HEK293 (cell line): ENCODE results near the gene RSPH9.

Experiments
- IKZF3 ChIP-seq: fragments of 450-650 bp; IDR thresholded peaks from 2 replicates; pipeline ENCODE4 v1.5.0; 2018; ENCODE audit warnings: missing biosample characterization, mild to moderate bottlenecking, missing genetic modification characterization, moderate library complexity
- PATZ1 ChIP-seq: fragments of 450-650 bp; formaldehyde crosslinking; IDR thresholded peaks from 2 replicates; pipeline ENCODE4 v1.5.1; 2016; ENCODE audit warnings: missing biosample characterization, missing genetic modification characterization
- PRDM6 ChIP-seq: fragments of 450-650 bp; formaldehyde crosslinking; IDR thresholded peaks from 2 replicates; pipeline ENCODE4 v1.5.1; 2017; ENCODE audit warnings: missing biosample characterization, missing genetic modification characterization
- RBAK ChIP-seq: fragments of 450-650 bp; formaldehyde crosslinking; IDR thresholded peaks from 2 replicates; pipeline ENCODE4 v1.5.1; 2016; ENCODE audit warnings: missing biosample characterization, missing genetic modification characterization
- REPIN1 ChIP-seq: fragments of 450-650 bp; formaldehyde crosslinking; IDR thresholded peaks from 2 replicates; pipeline ENCODE4 v1.5.1; 2017; ENCODE audit warnings: missing biosample characterization, missing genetic modification characterization, low read depth
- REST ChIP-seq: fragments of 450-650 bp; formaldehyde crosslinking; IDR thresholded peaks from 2 replicates; pipeline ENCODE4 v1.5.1; 2016; ENCODE audit warnings: missing biosample characterization, missing genetic modification characterization
- SP3 ChIP-seq: fragments of 450-650 bp; formaldehyde crosslinking; IDR thresholded peaks from 2 replicates; pipeline ENCODE4 v1.5.1; 2016; ENCODE audit warnings: missing biosample characterization, missing genetic modification characterization
- ZBTB1 ChIP-seq: fragments of 450-650 bp; formaldehyde crosslinking; IDR thresholded peaks from 2 replicates; pipeline ENCODE4 v1.5.1; 2016; ENCODE audit warnings: missing biosample characterization, missing genetic modification characterization
- ZBTB10 ChIP-seq: fragments of 450-650 bp; formaldehyde crosslinking; IDR thresholded peaks from 2 replicates; pipeline ENCODE4 v1.5.1; 2016; ENCODE audit warnings: missing biosample characterization, missing genetic modification characterization
- ZBTB8A ChIP-seq: fragments of 450-650 bp; formaldehyde crosslinking; IDR thresholded peaks from 2 replicates; pipeline ENCODE4 v1.5.1; 2016; ENCODE audit warnings: missing biosample characterization, missing genetic modification characterization
- ZFP37 ChIP-seq: fragments of 450-650 bp; formaldehyde crosslinking; IDR thresholded peaks from 2 replicates; pipeline ENCODE4 v1.5.1; 2016; ENCODE audit warnings: missing biosample characterization, missing genetic modification characterization
- ZNF148 ChIP-seq: fragments of 450-650 bp; formaldehyde crosslinking; IDR thresholded peaks from 2 replicates; pipeline ENCODE4 v1.5.0; 2017; ENCODE audit warnings: missing biosample characterization, missing genetic modification characterization, borderline replicate concordance
- ZNF175 ChIP-seq: fragments of 450-650 bp; formaldehyde crosslinking; IDR thresholded peaks from 2 replicates; pipeline ENCODE4 v1.5.1; 2016; ENCODE audit warnings: missing biosample characterization, missing genetic modification characterization
- ZNF223 ChIP-seq: fragments of 450-650 bp; formaldehyde crosslinking; IDR thresholded peaks from 2 replicates; pipeline ENCODE4 v1.5.1; 2016; ENCODE audit warnings: missing biosample characterization, missing genetic modification characterization
- ZNF311 ChIP-seq: fragments of 450-650 bp; formaldehyde crosslinking; IDR thresholded peaks from 2 replicates; pipeline ENCODE4 v1.5.1; 2017; ENCODE audit warnings: missing biosample characterization, missing genetic modification characterization, borderline replicate concordance
- ZNF324 ChIP-seq: fragments of 450-650 bp; formaldehyde crosslinking; IDR thresholded peaks from 2 replicates; pipeline ENCODE4 v1.5.1; 2016; ENCODE audit warnings: missing biosample characterization, missing genetic modification characterization
- ZNF560 ChIP-seq: fragments of 450-650 bp; formaldehyde crosslinking; IDR thresholded peaks from 2 replicates; pipeline ENCODE4 v1.5.1; 2017; ENCODE audit warnings: missing biosample characterization, missing genetic modification characterization, borderline replicate concordance
- ZNF623 ChIP-seq: fragments of 450-650 bp; formaldehyde crosslinking; IDR thresholded peaks from 2 replicates; pipeline ENCODE4 v1.5.1; 2016; ENCODE audit warnings: missing biosample characterization, missing genetic modification characterization
- ZNF626 ChIP-seq: fragments of 450-650 bp; sonication (Bioruptor Pico); formaldehyde crosslinking; IDR thresholded peaks from 2 replicates; pipeline ENCODE4 v1.5.1; 2018; ENCODE audit warnings: missing biosample characterization, missing genetic modification characterization, inconsistent platforms
- ZNF654 ChIP-seq: fragments of 450-650 bp; formaldehyde crosslinking; IDR thresholded peaks from 2 replicates; pipeline ENCODE4 v1.5.1; 2016; ENCODE audit warnings: low read depth, missing biosample characterization, missing genetic modification characterization
- ZNF776 ChIP-seq: fragments of 450-650 bp; formaldehyde crosslinking; IDR thresholded peaks from 2 replicates; pipeline ENCODE4 v1.5.0; 2017; ENCODE audit warnings: missing biosample characterization, missing genetic modification characterization, borderline replicate concordance
- ZNF777 ChIP-seq: fragments of 450-650 bp; formaldehyde crosslinking; IDR thresholded peaks from 2 replicates; pipeline ENCODE4 v1.5.1; 2017; ENCODE audit warnings: missing biosample characterization, missing genetic modification characterization, borderline replicate concordance
- ZNF785 ChIP-seq: fragments of 450-650 bp; formaldehyde crosslinking; IDR thresholded peaks from 2 replicates; pipeline ENCODE4 v1.5.1; 2016; ENCODE audit warnings: missing biosample characterization, missing genetic modification characterization

The RSPH9 gene

GRCh38 chr6:43667245-43668150, 22.7 kb downstream of the RSPH9 start (continued):
- TF ChIP-seq ZNF785 (tag by site-specific recombination): no peak
- TF ChIP-seq IKZF3 (tag by site-specific recombination): no peak
- 0 out of 2 replicates have a peak, but pooled peaks have one; percentile 43 for TF ChIP-seq ZBTB8A
- no peak for TF ChIP-seq ZNF560 (tag by site-specific recombination)
- TF ChIP-seq ZNF324 (tag by site-specific recombination): no peak
- no peak for TF ChIP-seq ZNF777
- peak; percentile 81 for TF ChIP-seq PATZ1 (tag by site-specific recombination)
- no peak for TF ChIP-seq ZNF623
- TF ChIP-seq ZFP37: peak; percentile 72; the same call in 1 of the 2 replicates
- TF ChIP-seq ZBTB10 (tag by site-specific recombination): 0 out of 2 replicates have a peak, but pooled peaks have one; percentile 19
- no peak for TF ChIP-seq ZNF776 (tag by site-specific recombination)
- TF ChIP-seq SP3: no peak
- no peak for TF ChIP-seq RBAK (tag by site-specific recombination)
- TF ChIP-seq REPIN1: no peak
- TF ChIP-seq ZNF223: no peak
- TF ChIP-seq ZNF311 (tag by site-specific recombination): no peak
- TF ChIP-seq ZNF626 (tag by site-specific recombination): no peak
- TF ChIP-seq REST: no peak; the same call in none of the 2 replicates
- TF ChIP-seq PRDM6 (tag by site-specific recombination): no peak
- no peak for TF ChIP-seq ZBTB1 (tag by site-specific recombination)
- TF ChIP-seq ZNF654 (tag by site-specific recombination): peak; percentile 91
- no peak for TF ChIP-seq ZNF148 (tag by site-specific recombination)
- no peak for TF ChIP-seq ZNF175 (tag by site-specific recombination)
